ENCODE measurements around the gene VAT1L.

Gene VAT1L

DNA sequence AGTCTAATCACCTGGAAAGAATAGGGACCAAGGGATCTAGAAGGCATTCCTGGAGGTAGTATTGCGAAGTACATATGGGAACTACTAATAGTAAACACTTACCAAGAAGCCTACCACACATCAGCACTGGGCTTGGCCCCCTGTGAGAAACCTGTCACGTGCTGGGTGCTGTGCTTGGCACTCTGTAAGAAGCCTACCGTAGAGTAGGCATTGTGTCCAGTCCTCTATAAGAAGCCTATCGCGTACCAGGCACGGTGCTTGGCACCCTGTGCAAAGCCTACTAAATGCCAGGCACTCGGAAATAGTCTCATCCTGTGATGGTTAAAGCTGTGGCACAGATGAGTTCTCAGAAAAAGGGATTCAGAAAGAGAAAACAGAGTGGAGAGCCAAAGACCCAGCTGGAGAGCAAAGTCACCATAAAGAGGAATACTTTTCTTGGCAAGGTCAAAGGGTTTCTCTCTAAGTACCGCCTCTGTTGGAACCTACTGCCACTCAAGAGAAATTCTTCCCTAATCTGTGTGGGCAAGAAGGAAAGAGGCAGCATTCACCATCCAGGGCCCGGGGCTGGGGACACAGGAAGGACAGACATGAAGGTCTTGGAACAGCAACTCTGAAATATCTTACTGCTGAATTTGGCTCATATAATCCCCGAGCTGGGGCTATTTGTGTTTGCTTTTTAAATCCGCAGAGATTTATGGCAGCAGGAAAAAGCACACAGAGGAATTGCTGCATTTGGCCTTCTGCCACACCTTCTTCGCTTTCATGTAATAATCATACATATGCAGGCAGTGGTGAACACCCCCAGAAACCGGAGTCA is 81.8 kb downstream of the VAT1L start:
- no peak for DNase-seq (ENCODE audit: low spot score)

DNA sequence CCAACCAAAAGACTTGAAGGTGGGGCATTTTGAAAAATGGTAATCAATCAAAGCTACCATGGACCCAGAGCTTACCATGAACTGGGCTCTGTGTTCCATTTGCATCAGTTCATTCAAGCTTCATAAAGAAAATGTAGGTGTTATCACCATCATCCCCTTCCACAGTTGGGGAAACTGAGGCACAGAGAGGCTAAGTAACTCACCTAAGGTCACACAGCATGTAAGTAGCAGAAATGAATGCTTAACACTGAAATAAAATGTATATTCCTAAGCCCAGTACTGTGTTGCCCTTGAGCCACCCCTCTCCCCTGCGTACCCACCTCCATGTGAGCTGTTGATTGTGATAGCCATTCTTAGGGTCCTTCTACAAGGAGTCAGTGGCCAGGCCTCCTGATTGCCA is 83.6 kb downstream of the VAT1L start:
- DNase-seq (ENCODE audit: low spot score): no peak

DNA sequence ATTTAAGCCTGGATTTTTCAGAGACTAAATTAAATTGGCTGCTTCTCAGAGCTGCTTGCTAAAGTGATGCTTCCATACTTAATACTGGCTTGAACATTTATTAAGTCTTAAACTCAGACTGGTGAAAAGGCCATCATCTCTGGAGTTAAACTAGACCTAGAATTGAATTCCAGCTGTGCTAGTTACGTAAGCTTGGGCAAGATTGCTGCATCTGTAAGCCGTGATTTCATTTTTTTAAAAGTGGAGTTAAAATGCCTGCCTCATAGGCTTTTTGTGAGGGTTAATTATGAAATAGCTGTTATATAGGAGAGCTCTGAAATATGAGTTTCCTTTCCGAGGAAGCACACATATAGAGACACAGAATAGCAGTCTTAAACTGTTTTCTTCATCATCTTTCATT is 84.7 kb downstream of the VAT1L start:
- DNase-seq (ENCODE audit: low spot score): no peak

DNA sequence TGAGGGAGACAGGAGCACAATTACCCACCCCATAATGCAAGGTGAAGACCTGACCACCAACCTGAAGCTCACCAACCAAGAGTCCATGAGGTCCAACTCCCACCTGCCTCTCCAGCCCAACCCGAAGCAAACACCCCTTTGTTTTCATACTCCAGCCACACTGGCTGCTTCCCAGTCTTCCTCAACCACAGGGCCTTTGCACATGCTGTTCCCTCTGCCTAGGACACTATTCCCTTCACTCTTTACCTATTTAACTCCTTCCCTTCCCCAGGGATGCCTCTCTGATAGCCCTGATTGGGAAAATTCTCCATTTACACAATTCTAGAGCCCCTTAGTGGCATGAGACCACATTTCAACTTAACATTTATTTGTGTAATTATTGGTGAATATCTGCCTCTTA is 86.0 kb downstream of the VAT1L start:
- DNase-seq (ENCODE audit: low spot score): no peak

DNA sequence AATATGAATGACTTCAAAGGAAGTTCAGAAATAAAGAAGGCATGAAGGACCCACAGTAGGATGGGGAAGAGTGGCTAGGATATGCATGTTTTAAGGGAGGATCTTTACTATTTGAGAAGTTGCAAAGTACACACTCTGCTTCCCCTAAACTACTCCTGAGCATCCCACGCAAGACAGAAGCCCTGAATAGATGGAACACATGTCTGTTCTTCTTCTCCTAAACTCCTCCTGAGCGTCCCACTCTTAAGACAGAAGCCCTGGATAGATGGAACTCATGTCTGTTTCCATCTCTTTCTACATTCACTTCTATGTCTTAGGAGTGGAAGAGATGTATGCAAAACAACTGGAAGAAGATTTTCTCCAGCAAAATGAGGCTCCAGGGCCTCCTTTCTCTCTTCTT is 88.4 kb downstream of the VAT1L start:
- no peak for DNase-seq (ENCODE audit: low spot score)

DNA sequence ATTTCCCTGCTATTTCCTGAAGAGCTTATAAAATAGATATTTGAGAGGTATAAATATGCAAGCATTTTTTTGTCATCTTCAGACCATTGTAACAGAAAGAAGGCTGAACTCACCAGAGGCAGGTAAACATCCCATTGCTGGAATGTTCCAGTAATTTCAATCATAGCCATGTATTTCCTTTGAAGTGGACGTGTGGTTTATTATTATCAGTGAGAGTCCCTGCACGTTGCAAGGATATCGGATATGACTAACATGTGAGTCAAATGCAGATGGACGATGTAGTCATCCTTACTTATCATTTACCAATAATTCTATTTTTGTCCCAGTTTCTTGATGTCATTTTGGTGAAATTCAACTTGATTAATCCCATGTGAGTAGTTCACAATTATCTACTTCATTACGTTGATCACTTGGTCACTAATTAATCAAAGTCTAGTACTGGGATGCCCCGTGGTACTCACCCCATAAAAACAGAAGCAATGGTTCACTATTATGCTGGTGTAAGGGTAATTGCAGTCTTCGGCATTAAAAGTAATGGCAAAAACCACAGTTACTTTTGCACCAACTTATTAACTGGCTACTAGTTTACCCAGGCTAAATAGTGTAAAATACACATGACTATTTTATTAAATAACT is 89.5 kb downstream of the VAT1L start:
- DNase-seq (ENCODE audit: low spot score): no peak

DNA sequence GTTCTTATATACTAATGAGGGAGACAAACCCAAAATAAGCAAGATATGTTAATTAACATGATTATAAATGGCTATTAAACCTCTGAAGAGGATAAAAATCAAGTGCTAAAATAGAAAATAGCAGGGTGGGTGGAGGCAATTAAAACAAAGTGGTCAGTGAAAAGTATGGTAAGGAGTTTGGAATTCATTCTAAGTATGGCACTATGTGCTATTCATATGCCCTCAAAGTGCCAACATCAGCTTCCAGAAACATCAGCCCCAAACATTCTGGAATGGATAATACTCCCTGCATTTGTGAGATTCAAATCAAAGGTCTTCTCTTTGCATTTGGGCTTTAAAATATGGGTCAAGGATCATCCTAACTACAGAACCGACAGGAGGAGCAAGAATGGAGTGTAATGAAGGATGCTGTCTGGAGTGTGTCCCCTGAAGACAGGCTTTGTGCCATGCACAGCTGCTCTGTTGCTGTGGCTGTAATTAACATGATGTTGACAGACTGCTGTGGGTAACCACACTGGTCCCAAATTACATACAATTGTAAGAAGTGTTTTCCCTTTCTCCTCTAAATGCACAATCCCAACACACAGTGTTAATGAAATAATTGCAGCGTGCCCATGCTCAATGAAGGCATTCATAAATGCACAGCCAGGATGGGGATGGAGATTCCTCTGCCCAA is 93.1 kb downstream of the VAT1L start:
- no peak for DNase-seq (ENCODE audit: low spot score)

DNA sequence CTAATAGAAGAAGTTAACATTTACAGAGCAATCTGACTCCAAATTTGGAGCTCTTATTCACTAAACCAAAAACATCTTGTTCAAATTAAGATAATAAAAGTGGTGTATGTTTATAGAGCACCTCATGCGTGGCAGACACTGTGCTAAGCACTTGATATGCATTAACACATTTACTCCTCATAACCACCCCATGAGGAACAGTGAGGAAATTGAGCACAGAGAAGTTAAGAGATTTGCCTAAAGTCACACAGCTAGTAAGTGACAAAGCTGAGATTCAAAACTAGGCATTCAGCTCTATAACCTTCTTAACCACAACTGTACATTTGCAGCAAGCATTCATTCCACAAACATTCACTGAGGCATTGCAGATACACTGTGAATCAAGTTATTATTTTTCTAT is 94.0 kb downstream of the VAT1L start:
- no peak for DNase-seq (ENCODE audit: low spot score)

DNA sequence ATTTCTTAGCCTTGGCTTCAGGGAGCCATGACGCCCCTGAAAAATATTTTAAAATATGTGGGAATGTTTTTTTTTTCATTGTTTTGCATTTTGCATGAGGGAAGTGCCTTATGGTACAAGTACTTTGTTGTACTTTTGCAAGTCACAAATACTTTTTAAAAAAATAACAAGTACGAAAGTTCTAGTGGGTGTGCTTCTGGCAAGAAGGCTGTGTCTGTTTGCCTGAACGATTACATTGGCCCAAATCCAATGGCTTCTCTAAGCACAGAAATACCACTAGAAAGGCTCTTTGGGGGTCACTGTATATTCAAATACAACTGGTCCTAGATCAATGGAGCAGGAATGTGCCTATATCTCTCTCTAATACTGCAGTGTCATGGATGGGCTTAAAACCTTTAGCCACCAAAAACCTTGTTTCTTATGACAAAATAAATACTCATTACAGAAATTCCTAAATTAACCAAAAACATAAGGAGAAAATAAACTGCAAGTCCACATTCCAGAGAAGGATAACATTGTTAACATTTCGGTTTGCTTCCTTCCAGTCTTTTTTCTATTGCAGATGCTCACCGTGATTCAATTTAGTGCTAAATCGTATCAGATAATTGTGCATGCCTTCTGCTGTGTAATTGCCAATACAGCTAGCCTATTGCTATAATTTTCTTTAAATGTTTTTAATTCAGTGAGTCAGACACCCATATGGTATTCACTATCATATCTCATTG is 97.4 kb downstream of the VAT1L start:
- DNase-seq (ENCODE audit: low spot score): no peak

DNA sequence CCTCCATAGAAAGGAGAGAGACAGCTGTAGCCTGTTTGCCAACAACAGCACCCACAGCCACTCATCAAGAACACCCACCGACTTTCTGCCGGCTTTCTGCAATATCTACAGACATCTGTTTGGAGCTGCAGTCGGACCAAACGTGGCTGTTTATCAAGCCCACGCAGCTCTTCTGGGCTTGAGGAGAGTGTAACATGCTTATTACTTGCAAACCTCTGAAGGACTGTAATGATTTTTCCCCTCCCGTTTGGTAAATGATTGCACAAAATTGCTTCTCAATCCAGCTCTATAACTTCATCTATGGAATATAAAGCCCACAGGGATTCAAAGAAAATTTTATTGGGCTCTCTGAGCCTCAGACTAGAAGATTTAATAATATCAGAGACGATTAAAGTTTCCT is 100.5 kb downstream of the VAT1L start:
- DNase-seq (ENCODE audit: low spot score): no peak

DNA sequence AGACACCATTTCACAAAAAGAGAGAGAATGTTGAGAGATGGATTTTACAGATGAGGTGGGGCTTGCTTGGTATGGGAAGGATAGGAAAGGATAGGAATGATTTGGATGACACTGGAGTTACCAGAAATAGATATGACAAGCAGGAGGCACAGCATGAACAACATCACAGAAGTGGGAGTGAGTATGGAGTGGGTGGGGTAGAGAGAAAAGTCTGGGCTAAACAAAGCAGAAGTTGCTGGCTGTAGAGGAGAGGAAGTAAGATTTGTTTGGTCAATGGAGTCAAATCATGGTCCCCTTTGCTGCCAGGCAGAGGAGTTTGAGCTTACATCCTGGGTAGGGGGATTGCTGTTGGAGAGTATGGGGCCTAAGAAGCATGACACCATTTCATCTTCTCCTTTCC is 101.7 kb downstream of the VAT1L start:
- DNase-seq (ENCODE audit: low spot score): no peak

DNA sequence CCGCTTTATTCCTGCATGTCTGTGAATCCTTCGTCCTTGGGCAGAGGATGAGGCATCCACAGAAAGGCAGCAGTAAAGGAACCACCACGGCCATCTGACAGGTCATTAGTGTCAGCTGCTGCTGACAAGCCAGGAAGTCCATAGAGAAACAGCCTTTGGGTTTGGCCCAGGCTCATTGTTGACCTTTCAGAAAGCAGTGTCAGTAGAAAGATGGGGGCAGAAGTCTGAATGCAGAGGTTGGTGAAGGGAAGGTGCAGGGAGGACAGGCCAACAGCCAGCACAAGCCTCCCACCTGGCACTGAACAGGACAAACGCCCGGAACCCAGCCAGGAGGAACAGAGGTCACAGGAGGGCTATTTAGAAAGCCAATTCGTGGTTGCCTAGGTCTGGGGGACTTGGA is 105.8 kb downstream of the VAT1L start:
- no peak for DNase-seq (ENCODE audit: low spot score)

DNA sequence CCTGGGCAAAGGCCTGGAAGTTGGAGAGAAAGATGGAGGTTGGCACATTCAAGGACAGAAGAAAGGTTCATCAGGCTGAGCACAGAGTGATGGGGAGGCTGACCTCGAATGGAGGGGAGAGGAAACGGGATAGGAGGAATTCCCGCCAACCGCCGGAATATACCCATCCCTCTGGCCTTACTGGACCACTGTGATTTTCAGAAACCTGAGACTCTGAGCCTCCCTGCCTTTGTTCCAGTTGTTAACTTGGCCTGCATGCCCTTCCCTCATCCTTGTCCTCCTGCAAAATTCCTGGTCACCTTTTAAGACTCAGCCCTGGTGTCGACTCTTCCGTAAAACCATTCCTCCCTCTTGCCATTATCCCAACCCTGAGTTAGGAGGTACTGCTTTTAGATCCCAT is 107.6 kb downstream of the VAT1L start:
- no peak for DNase-seq (ENCODE audit: low spot score)

DNA sequence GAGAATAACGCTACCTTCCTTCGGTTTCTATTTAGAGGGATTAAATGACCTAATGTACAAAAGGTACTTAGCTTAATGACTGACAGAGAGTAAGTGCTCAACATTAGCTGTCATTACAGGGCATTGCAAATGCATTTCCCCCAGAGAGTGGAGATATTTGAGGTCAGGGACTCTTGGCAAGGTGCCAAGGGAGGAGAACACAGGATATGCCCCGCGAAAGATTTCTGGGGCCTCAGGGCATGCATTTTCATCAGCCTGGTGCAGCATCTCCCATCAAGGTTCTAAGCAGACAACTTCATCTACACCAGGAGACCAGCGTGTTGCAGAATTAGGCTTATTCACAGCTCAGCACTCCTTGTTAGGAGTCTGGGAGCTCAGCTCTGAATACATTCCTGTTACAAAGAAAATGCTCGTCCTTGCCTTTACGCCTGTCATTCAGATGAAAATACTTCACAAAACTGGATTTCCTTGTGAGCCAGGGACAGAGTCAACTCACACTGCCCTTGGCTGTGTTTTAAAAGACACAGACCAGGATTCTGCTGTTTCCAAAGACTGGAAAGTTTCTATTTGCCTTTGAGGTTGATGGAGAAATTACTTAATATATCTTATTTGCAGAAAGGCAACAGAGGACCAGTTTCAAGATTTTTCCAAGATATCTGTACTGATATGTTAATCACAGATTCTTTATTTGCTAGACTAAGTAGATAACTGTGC is 108.2 kb downstream of the VAT1L start:
- DNase-seq (ENCODE audit: low spot score): no peak

DNA sequence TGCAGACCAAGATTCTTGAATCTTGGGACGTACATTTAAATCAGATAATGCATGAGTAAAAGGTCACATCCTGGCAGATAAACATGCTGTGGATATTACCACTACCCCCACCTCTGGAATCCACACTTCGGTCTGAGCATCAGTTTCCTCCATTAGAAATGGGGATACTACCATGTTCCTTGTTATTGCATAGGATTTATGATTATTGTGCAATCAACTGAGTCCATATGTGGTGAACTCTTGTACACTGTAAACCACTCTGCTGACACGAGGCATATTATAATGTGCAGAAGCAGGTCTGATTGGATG is 108.7 kb downstream of the VAT1L start:
- DNase-seq (ENCODE audit: low spot score): no peak

DNA sequence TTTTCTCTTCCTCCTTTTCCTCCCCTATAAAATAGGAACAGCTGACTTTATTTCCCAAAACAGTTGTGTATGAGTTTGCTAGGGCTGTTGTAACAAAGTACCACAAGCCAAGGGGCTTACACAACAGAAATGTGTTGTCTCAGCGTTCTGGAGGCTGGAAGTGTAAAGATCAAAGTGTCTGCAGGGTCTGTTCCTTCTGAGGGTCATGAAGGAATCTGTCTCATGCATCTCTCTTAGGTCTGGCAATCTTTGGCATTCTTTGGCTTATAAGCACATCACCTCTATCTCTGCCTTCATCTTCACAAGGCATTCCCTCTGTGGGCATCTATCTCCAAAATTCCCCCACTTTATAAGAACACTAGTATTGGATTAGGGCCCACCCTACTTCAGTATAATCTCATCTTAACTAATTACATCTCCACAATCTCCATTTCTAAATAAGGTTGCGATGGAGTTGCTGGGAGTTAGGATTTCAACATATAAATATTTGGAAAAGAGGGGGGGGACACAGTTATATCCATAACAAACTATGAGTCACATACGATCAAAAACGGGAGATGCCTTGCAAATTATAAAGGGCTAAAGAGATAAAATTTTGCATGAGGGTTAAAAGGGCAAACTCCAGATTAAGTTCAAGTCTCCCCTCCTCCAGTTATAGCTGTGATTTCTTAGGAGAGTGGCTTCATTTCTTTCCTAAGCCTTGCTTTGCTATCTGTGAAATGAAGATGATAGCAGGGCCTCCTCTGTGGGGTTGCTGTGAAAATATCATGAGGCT is 109.7 kb downstream of the VAT1L start:
- no peak for DNase-seq (ENCODE audit: low spot score)

DNA sequence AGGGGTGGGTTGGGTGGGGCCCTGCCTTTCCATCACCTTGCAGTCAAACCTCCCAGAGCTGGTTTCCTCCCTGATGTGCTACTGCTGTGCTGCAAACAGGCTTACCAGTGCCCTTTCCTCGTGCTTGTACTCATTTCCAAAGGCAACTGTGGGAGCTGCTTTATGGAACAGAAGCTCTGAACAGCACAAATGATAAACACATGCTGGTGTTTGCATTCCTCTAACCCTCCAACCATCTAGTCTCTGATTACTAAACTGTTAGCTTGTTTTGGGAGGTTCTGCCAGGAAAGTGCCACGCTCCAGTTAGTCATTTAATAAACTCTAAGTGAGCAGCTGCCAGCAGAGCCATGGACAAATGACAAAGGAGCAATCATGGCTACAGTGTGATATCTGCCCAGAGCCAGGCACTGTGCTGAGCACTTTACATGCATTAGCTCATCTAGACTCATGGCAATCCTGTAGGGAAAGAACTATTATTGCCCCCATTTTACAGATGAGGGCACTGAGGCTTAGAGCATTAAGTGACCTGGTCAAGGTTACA is 110.4 kb downstream of the VAT1L start:
- no peak for DNase-seq (ENCODE audit: low spot score)

DNA sequence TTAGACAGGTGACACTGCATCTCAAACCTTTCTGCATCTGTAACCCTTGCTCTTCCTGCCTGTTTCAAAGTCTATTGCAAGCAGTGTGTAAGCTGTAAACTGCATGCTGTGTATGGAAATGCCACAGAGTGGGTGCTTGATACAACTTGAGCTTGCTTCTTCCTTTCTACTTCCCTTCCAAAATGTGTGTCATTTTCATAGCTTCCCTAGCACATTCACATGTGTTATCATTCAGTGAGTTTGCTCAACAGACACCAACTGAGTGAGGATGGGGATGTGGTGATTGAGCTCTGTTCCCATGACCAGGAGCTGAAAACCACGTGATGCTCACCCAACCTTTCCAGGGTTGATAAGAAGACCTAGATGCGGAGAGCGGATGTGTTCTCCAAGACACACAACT is 111.1 kb downstream of the VAT1L start:
- DNase-seq (ENCODE audit: low spot score): no peak

DNA sequence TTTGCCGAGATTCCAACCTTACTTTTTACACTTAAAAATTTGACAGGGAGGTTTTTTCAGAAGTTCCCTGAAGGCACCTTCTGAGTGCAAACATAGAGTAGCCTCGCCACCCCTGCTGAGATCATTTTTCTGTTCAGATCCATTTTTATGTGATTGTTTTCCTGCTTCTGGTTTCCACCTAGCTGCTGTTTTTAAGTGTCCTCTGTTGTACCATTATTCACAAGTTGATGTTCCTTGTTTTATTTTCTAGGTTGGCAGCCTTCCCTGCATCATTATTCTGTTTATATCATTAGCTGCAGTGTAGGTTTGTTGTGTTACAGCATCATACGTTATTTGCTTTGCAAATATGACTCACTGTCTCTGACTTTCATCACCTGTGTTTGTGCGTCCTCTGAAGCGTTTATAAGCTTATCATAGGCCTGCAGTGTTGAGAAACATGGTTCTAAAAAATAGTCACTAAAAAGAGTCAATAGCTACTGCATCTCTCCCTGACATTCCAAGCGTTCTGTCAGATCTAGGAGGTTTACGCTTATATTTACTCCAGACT is 117.1 kb downstream of the VAT1L start:
- no peak for DNase-seq (ENCODE audit: low spot score)

DNA sequence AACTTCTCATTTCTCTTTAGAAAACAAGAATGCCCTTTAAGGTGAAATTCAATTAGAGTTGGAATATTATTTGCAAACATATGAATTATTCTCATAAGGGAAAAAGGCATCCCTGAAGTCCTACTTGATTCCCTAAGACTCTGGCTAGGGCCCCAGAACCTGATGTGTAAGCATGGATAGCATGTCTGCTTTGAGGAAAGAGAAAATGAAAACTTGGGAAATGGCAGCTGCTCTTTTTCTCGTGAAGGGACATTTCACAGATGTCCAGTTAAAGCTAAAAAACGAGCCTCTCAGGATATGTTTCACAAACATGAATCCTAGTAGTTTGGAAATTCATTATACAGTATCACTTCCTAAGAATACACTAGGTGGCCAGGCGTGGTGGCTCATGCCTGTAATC is 121.7 kb downstream of the VAT1L start:
- no peak for DNase-seq (ENCODE audit: low spot score)

DNA sequence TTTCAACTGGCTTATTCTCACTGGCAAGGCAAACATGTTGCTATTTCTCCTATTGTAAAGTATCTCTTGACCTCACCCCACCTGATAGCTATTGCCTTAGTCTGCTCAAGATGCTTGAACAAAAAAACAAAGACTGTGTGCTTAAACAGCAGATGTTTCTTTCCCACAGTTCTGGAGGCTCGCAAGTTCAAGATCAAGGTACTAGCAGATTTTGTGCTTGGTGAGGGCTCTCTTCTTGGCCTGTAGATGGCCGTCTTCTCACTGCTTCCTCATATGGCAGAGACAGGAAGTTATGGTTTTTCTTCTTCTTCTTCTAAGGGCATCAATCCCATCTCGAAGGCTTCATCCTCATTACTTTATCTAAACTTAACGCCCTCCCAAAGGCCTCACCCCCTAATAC is 124.3 kb downstream of the VAT1L start:
- DNase-seq (ENCODE audit: low spot score): no peak
